ENCODE data around the gene PHACTR2. TPM values are rescaled to one million over a fixed set of nuclear protein-coding genes. Genes with fewer than 3 reads are reported as not detected.

PHACTR2 gene
- total RNA-seq, 1 experiment from 2014 or later, result 39.8 TPM

DNA sequence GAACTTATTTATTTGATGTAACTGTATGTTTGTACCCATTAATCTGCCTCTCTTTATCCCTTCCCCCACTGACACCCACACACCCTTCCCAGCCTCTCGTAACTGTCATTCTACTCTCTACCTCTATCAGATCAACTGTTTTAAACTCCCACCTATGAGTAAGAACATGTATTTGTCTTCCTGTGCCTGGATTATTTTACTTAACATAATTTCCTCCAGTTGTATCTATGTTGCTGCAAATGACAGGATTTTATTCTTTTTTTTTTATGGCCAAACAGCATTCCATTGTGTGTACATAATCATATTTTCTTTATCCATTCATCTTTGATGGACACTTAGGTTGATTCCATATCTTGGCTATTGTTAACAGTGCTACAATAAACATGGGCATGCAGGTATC lies 49.3 kb downstream of the PHACTR2 start:
- H3K4me2 ChIP-seq, result no peak overlapping the region
- BruUV-seq (replicated peaks), result no TSS peak
- H3K9me2 ChIP-seq (ENCODE audit: insufficient read depth), result no peaks in the 10 kb centered on the region
- H3F3A ChIP-seq (ENCODE audit: insufficient read depth, low read depth), result no peaks in the 10 kb centered on the region
- no peaks in the 10 kb centered on the region for H4K20me1 ChIP-seq (ENCODE audit: insufficient read depth)
- no peak for DNase-seq
- no peak overlapping the region for H3K4me3 ChIP-seq
- TF ChIP-seq, protein P1, sequence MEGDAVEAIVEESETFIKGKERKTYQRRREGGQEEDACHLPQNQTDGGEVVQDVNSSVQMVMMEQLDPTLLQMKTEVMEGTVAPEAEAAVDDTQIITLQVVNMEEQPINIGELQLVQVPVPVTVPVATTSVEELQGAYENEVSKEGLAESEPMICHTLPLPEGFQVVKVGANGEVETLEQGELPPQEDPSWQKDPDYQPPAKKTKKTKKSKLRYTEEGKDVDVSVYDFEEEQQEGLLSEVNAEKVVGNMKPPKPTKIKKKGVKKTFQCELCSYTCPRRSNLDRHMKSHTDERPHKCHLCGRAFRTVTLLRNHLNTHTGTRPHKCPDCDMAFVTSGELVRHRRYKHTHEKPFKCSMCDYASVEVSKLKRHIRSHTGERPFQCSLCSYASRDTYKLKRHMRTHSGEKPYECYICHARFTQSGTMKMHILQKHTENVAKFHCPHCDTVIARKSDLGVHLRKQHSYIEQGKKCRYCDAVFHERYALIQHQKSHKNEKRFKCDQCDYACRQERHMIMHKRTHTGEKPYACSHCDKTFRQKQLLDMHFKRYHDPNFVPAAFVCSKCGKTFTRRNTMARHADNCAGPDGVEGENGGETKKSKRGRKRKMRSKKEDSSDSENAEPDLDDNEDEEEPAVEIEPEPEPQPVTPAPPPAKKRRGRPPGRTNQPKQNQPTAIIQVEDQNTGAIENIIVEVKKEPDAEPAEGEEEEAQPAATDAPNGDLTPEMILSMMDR (conservative IDR thresholded peaks at IDR 0.05), result no peak
- no peak for TF ChIP-seq EZH2 (IDR thresholded peaks at IDR 0.05; ENCODE audit: low read depth)
- intact Hi-C loops (cut with micrococcal nuclease; ENCODE audit: unreplicated experiment), result no loop called here
- 0 out of 2 replicates have a peak, but pooled peaks cover 4% of the 10 kb centered on the region for H3K79me2 ChIP-seq (ENCODE audit: low read depth)
- no peak overlapping the region for H2AFZ ChIP-seq
- H3K36me3 ChIP-seq (ENCODE audit: low read depth), result no peaks in the 10 kb centered on the region
- POLR2A ChIA-PET (ENCODE audit: unreplicated experiment), result no interaction called here
- H3K9me3 ChIP-seq (ENCODE audit: insufficient read depth, low read depth), result no peaks in the 10 kb centered on the region
- H3K27me3 ChIP-seq (ENCODE audit: insufficient read depth, low read depth), result no peaks in the 10 kb centered on the region
- no peaks in the 10 kb centered on the region for H3K4me1 ChIP-seq (replicated peaks; ENCODE audit: insufficient read depth)
- CTCF ChIA-PET, result interaction anchor here (0.6 kb wide), 1 partner anchor 1251 kb away, joined by 3 read pairs; no protein-coding TSS in a partner anchor
- H3K27ac ChIP-seq, result no peak overlapping the region

DNA sequence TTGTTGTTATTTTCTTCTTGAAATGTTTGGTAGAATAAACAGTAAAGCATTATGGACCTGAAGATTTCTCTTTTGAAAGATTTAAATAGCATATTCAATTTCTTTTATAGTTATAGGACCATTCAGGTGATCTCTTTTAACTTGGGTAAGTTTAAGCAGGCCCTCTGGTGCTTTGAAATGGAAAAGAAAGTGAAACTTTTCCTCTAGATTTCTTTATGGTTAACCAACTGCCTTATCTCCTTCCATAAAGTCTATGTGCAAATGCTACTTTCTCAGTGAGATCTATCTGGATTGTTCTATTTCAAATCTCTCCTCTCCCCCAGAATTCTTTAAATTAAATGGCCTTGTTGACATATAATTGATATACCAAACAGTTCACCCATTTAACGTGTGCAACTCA lies 54.0 kb downstream of the PHACTR2 start:
- Histone ChIP-seq H3K27ac (no peak overlapping the region), H3K4me3 (no peak overlapping the region), H2AFZ (no peak overlapping the region), H3K79me2 (ENCODE audit: low read depth) (0 out of 2 replicates have a peak, but pooled peaks cover 4% of the 10 kb centered on the region), H4K20me1 (ENCODE audit: insufficient read depth) (no peaks in the 10 kb centered on the region; the same call in 1 of the 2 replicates), H3F3A (ENCODE audit: insufficient read depth, low read depth) (no peaks in the 10 kb centered on the region), H3K9me2 (ENCODE audit: insufficient read depth) (no peaks in the 10 kb centered on the region), H3K27me3 (ENCODE audit: insufficient read depth, low read depth) (no peaks in the 10 kb centered on the region), H3K36me3 (ENCODE audit: low read depth) (no peaks in the 10 kb centered on the region), H3K4me2 (no peak overlapping the region), H3K9me3 (ENCODE audit: insufficient read depth, low read depth) (no peaks in the 10 kb centered on the region), H3K4me1 (replicated peaks; ENCODE audit: insufficient read depth) (no peaks in the 10 kb centered on the region)
- CTCF ChIA-PET, result no interaction called here
- TF ChIP-seq, protein P1 (conservative IDR thresholded peaks at IDR 0.05), result no peak
- no peak for TF ChIP-seq EZH2 (IDR thresholded peaks at IDR 0.05; ENCODE audit: low read depth)
- POLR2A ChIA-PET (ENCODE audit: unreplicated experiment), result no interaction called here
- BruUV-seq (replicated peaks), result no TSS peak
- intact Hi-C loops (cut with micrococcal nuclease; ENCODE audit: unreplicated experiment), result no loop called here
- no peak for DNase-seq

DNA sequence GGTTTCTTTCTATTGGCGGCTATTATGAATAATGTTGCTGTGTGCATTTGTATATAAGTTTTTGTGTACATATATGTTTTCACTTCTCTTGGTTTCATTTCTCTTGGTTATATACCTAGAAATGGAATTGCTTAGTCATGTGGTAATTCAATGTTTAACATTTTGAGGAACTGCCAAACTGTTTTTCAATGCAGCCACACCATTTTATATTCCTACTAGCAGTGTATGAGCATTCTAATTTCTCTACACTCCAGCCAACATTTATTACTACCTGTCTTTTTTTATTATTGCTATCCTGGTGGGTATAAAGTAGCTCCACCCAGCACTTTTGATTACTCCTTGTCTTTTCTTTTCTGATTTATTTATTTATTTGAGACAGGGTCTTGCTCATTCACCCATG lies 54.8 kb downstream of the PHACTR2 start:
- H3K9me2 ChIP-seq (ENCODE audit: insufficient read depth), result no peaks in the 10 kb centered on the region
- no peak overlapping the region for H2AFZ ChIP-seq
- no TSS peak for BruUV-seq (replicated peaks)
- H3K36me3 ChIP-seq (ENCODE audit: low read depth), result no peaks in the 10 kb centered on the region
- no peaks in the 10 kb centered on the region for H3K4me1 ChIP-seq (replicated peaks; ENCODE audit: insufficient read depth)
- H3K9me3 ChIP-seq (ENCODE audit: insufficient read depth, low read depth), result no peaks in the 10 kb centered on the region
- ChIA-PET POLR2A (ENCODE audit: unreplicated experiment) (no interaction called here), CTCF (no interaction called here)
- H4K20me1 ChIP-seq (ENCODE audit: insufficient read depth), result no peaks in the 10 kb centered on the region; the same call in 1 of the 2 replicates
- intact Hi-C loops (cut with micrococcal nuclease; ENCODE audit: unreplicated experiment), result no loop called here
- H3K4me2 ChIP-seq, result no peak overlapping the region
- H3F3A ChIP-seq (ENCODE audit: insufficient read depth, low read depth), result no peaks in the 10 kb centered on the region
- H3K4me3 ChIP-seq, result no peak overlapping the region
- no peak overlapping the region for H3K27ac ChIP-seq
- H3K79me2 ChIP-seq (ENCODE audit: low read depth), result 0 out of 2 replicates have a peak, but pooled peaks cover 3% of the 10 kb centered on the region
- DNase-seq, result no peak
- TF ChIP-seq EZH2 (IDR thresholded peaks at IDR 0.05; ENCODE audit: low read depth), result no peak
- TF ChIP-seq, protein P1 (conservative IDR thresholded peaks at IDR 0.05), result no peak
- no peaks in the 10 kb centered on the region for H3K27me3 ChIP-seq (ENCODE audit: insufficient read depth, low read depth)
